HEK293T (cell line): Measurements from ENCODE around the gene SYCN.
"Not testable (repeated sequence)": the region's sequence is repeated elsewhere in the genome, so short reads cannot be mapped to it uniquely, and the experiment has no call there.

Experiments used
- ELF4 ChIP-seq: fragments of 450-650 bp; IDR thresholded peaks from 2 replicates; pipeline ENCODE4 v1.6.1; 2017; ENCODE audit warnings: antibody characterized with exemption
- FOXM1 ChIP-seq: fragments of 450-650 bp; IDR thresholded peaks from 2 replicates; pipeline ENCODE4 v1.6.1; 2017; ENCODE audit warnings: mild to moderate bottlenecking, borderline replicate concordance
- SP1 ChIP-seq: fragments of 450-650 bp; IDR thresholded peaks from 2 replicates; pipeline ENCODE4 v1.6.1; 2017
- SUZ12 ChIP-seq: fragments of 450-650 bp; IDR thresholded peaks from 2 replicates; pipeline ENCODE4 v1.6.1; 2016; ENCODE audit warnings: mild to moderate bottlenecking
- ZNF384 ChIP-seq: fragments of 450-650 bp; IDR thresholded peaks from 2 replicates; pipeline ENCODE4 v1.6.1; 2016
- TF ChIP-seq, protein P1 (sequence below): fragments of 450-650 bp; IDR thresholded peaks from 2 replicates; pipeline ENCODE4 v1.6.1; 2016

DNA sequence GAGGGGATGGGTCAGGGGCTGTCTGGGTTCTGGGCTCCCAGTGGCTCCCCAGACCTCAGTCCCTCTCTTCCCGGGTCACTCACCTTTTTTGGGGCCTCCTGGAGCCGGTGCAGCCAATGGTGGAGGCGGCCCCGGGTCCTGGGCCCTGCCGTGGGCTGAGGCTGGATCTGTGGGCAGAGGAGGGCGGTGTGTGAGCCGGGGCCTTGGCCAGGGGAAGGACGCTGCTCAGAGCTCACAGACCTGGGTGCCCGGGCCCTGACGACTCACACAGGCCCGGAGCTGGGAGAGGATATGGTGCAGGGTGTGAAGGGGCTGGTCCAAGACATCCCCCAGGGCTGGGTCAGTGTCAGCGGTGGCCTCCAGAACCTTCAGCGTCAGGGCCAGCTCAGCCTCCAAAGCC lies 39.7 kb upstream of the SYCN start:
- not testable (repeated sequence) for TF ChIP-seq FOXM1, ZNF384, SP1, SUZ12, ELF4
- TF ChIP-seq, protein P1, sequence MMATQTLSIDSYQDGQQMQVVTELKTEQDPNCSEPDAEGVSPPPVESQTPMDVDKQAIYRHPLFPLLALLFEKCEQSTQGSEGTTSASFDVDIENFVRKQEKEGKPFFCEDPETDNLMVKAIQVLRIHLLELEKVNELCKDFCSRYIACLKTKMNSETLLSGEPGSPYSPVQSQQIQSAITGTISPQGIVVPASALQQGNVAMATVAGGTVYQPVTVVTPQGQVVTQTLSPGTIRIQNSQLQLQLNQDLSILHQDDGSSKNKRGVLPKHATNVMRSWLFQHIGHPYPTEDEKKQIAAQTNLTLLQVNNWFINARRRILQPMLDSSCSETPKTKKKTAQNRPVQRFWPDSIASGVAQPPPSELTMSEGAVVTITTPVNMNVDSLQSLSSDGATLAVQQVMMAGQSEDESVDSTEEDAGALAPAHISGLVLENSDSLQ: not testable (repeated sequence)
